ENCODE measurements around the gene MAGI2. TPM values are rescaled to one million over a fixed set of nuclear protein-coding genes. Genes with fewer than 3 reads are reported as not detected.
"Not testable (repeated sequence)": the region's sequence is repeated elsewhere in the genome, so short reads cannot be mapped to it uniquely, and the experiment has no call there.

The MAGI2 gene
- polyA plus RNA-seq, 4 donors = 36.8 to 43.5 (median 38.3) TPM

GRCh38 chr7:78350926-78351325, 1102.5 kb downstream of the MAGI2 start:
- no peak for DNase-seq (ENCODE audit: low read depth in 4 of 4, low spot score in 3 of 4)

- no peak for DNase-seq (ENCODE audit: low read depth in 4 of 4, low spot score in 3 of 4)
Observed at GRCh38 chr7:78350391-78350790, 1103.1 kb downstream of the MAGI2 start.

- DNase-seq (ENCODE audit: low read depth in 4 of 4, low spot score in 3 of 4) = no peak
Observed at GRCh38 chr7:78346827-78347226, 1106.6 kb downstream of the MAGI2 start.

- DNase-seq (ENCODE audit: low read depth in 4 of 4, low spot score in 3 of 4) = no peak
Observed at GRCh38 chr7:78345979-78346378, 1107.5 kb downstream of the MAGI2 start.

- DNase-seq (ENCODE audit: low read depth in 4 of 4, low spot score in 3 of 4) = no peak
Observed at GRCh38 chr7:78345293-78345911, 1108.1 kb downstream of the MAGI2 start.

GRCh38 chr7:78334426-78334825, 1119.0 kb downstream of the MAGI2 start:
- no peak for DNase-seq (ENCODE audit: low read depth in 4 of 4, low spot score in 3 of 4)

- DNase-seq (ENCODE audit: low read depth in 4 of 4, low spot score in 3 of 4) = peak in 2 of 4 donors; percentile 4 to 10
Observed at GRCh38 chr7:78333530-78334425, 1119.7 kb downstream of the MAGI2 start.

GRCh38 chr7:78329001-78329655, 1124.3 kb downstream of the MAGI2 start:
- DNase-seq (ENCODE audit: low read depth in 4 of 4, low spot score in 3 of 4) = no peak

GRCh38 chr7:78327718-78328117, 1125.7 kb downstream of the MAGI2 start:
- DNase-seq (ENCODE audit: low read depth in 4 of 4, low spot score in 3 of 4) = no peak

GRCh38 chr7:78326876-78327275, 1126.6 kb downstream of the MAGI2 start:
- DNase-seq (ENCODE audit: low read depth in 4 of 4, low spot score in 3 of 4) = no peak

- no peak for DNase-seq (ENCODE audit: low read depth in 4 of 4, low spot score in 3 of 4)
Observed at GRCh38 chr7:78326189-78326588, 1127.3 kb downstream of the MAGI2 start.

- no peak for DNase-seq (ENCODE audit: low read depth in 4 of 4, low spot score in 3 of 4)
Observed at GRCh38 chr7:78323118-78323517, 1130.3 kb downstream of the MAGI2 start.

GRCh38 chr7:78322231-78322630, 1131.2 kb downstream of the MAGI2 start:
- DNase-seq (ENCODE audit: low read depth in 4 of 4, low spot score in 3 of 4) = not testable (repeated sequence)

- no peak for DNase-seq (ENCODE audit: low read depth in 4 of 4, low spot score in 3 of 4)
Observed at GRCh38 chr7:78317371-78317770, 1136.1 kb downstream of the MAGI2 start.

GRCh38 chr7:78316110-78316509, 1137.4 kb downstream of the MAGI2 start:
- DNase-seq (ENCODE audit: low read depth in 4 of 4, low spot score in 3 of 4) = no peak

- DNase-seq (ENCODE audit: low read depth in 4 of 4, low spot score in 3 of 4) = no peak
Observed at GRCh38 chr7:78315119-78315518, 1138.3 kb downstream of the MAGI2 start.

- no peak for DNase-seq (ENCODE audit: low read depth in 4 of 4, low spot score in 3 of 4)
Observed at GRCh38 chr7:78311181-78311580, 1142.3 kb downstream of the MAGI2 start.

GRCh38 chr7:78307892-78308291, 1145.6 kb downstream of the MAGI2 start:
- DNase-seq (ENCODE audit: low read depth in 4 of 4, low spot score in 3 of 4) = no peak

- DNase-seq (ENCODE audit: low read depth in 4 of 4, low spot score in 3 of 4) = no peak
Observed at GRCh38 chr7:78306634-78307033, 1146.8 kb downstream of the MAGI2 start.

- DNase-seq (ENCODE audit: low read depth in 4 of 4, low spot score in 3 of 4) = no peak
Observed at GRCh38 chr7:78301407-78301806, 1152.1 kb downstream of the MAGI2 start.

- no peak for DNase-seq (ENCODE audit: low read depth in 4 of 4, low spot score in 3 of 4)
Observed at GRCh38 chr7:78299088-78299487, 1154.4 kb downstream of the MAGI2 start.

Data from right renal pelvis (tissue), 4 donors.